ENCODE measurements around the gene RUVBL2.

DNA sequence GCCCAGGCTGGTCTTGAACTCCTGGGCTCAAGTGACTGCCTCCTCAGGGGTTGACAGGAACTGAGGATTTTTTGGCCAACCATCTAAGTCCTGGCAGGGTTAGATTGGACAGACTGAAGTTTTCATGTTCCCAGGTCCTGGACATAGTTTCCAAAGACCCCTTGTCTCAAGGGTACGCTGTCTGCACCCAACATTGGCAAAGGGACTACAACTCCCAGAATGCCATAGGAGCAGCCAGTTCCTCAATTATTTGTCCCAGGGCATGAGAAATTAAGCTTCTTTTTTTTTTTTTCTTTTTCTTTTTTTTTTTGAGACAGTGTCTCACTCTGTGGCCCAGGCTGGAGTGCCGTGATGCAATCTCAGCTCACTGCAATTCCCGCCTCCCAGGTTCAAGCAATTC, 7.5 kb upstream of the RUVBL2 start:
- TF ChIP-seq CTCF (conservative IDR thresholded peaks at IDR 0.05; ENCODE audit: low read depth, low read length): no peak
- no peak for TF ChIP-seq ELK1 (IDR thresholded peaks at IDR 0.05; ENCODE audit: borderline replicate concordance, low read depth, low read length)
- TF ChIP-seq POLR2A (IDR thresholded peaks at IDR 0.05; ENCODE audit: low read depth, low read length): no peak

Measured in IMR-90 (cell line).